ENCODE data around the gene ZNF831.

ZNF831 gene

GRCh38 chr20:59240006-59240405, 76.4 kb downstream of the ZNF831 start:
- no peak overlapping the region for H3K4me3 ChIP-seq (ENCODE audit: low read depth, low read length)
- no peak for TF ChIP-seq CTCF (IDR thresholded peaks at IDR 0.05; ENCODE audit: low read depth, low read length, missing control alignments)
- DNase-seq (ENCODE audit: low read depth): no peak

GRCh38 chr20:59242714-59243626, 79.3 kb downstream of the ZNF831 start:
- no peak overlapping the region for H3K4me3 ChIP-seq (ENCODE audit: low read depth, low read length)
- DNase-seq (ENCODE audit: low read depth): no peak
- no peak for TF ChIP-seq CTCF (IDR thresholded peaks at IDR 0.05; ENCODE audit: low read depth, low read length, missing control alignments)

GRCh38 chr20:59246691-59247400, 83.2 kb downstream of the ZNF831 start:
- no peak for DNase-seq (ENCODE audit: low read depth)
- no peak overlapping the region for H3K4me3 ChIP-seq (ENCODE audit: low read depth, low read length)
- TF ChIP-seq CTCF (IDR thresholded peaks at IDR 0.05; ENCODE audit: low read depth, low read length, missing control alignments): no peak

- no peak for DNase-seq (ENCODE audit: low read depth)
- TF ChIP-seq CTCF (IDR thresholded peaks at IDR 0.05; ENCODE audit: low read depth, low read length, missing control alignments): no peak
- H3K4me3 ChIP-seq (ENCODE audit: low read depth, low read length): no peak overlapping the region
These were observed 84.4 kb downstream of the ZNF831 start for GRCh38 chr20:59247731-59248684.

- TF ChIP-seq CTCF (IDR thresholded peaks at IDR 0.05; ENCODE audit: low read depth, low read length, missing control alignments): no peak
- DNase-seq (ENCODE audit: low read depth): no peak
- H3K4me3 ChIP-seq (ENCODE audit: low read depth, low read length): no peak overlapping the region
These were observed 86.7 kb downstream of the ZNF831 start for GRCh38 chr20:59250293-59250692.

GRCh38 chr20:59253325-59253724, 89.7 kb downstream of the ZNF831 start:
- no peak for TF ChIP-seq CTCF (IDR thresholded peaks at IDR 0.05; ENCODE audit: low read depth, low read length, missing control alignments)
- H3K4me3 ChIP-seq (ENCODE audit: low read depth, low read length): no peak overlapping the region
- DNase-seq (ENCODE audit: low read depth): no peak

Measured in GM12864 (cell line).